ENCODE data around the gene UNC80.

DNA sequence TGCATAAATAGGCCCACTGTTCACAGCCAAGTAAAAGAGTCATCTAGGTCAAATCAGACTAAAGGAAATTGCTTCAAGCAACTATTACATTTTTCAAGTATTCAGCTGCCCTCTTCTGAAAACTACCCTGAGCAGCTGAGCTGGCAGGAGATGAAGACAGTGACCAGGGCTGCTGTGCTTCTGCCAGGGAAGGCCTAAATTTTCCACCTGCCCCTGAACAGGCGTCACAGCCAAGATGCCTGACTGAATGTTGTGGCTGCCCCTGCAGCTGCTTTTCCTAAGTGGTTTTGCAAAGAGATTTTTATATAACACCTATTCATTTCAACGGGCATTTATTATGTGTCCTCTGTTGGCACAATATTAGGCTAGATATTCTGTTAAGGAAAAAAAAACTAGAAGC is 134.1 kb downstream of the UNC80 start:
- TF ChIP-seq CBFB (CRISPR knock-in tag; IDR thresholded peaks at IDR 0.05) (no peak), ZBTB40 (IDR thresholded peaks at IDR 0.05) (no peak), ZBTB40 (CRISPR knock-in tag; IDR thresholded peaks at IDR 0.05) (no peak), SMC3 (IDR thresholded peaks at IDR 0.05; ENCODE audit: low read length) (no peak), ZBTB8A (CRISPR knock-in tag; IDR thresholded peaks at IDR 0.05; ENCODE audit: borderline replicate concordance, low read depth) (no peak), FOXM1 (CRISPR knock-in tag; IDR thresholded peaks at IDR 0.05) (no peak), EZH2 (conservative IDR thresholded peaks at IDR 0.05; ENCODE audit: low read depth, low read length) (no peak), ZNF20 (CRISPR knock-in tag; IDR thresholded peaks at IDR 0.05) (no peak), POLR2A (IDR thresholded peaks at IDR 0.05; ENCODE audit: insufficient read depth in 1 of 2, low read depth in 2 of 2, low read length in 2 of 2) (no peak), USF2 (IDR thresholded peaks at IDR 0.05; ENCODE audit: low read depth, low read length) (no peak), USF2 (CRISPR knock-in tag; IDR thresholded peaks at IDR 0.05; ENCODE audit: borderline replicate concordance) (no peak), ZNF451 (CRISPR knock-in tag; IDR thresholded peaks at IDR 0.05) (no peak)
